ENCODE data around the gene KIFBP. TPM values are rescaled to one million over a fixed set of nuclear protein-coding genes. Genes with fewer than 3 reads are reported as not detected.
"Not testable (repeated sequence)": the region's sequence is repeated elsewhere in the genome, so short reads cannot be mapped to it uniquely, and the experiment has no call there.

Gene KIFBP
- total and polyA plus RNA-seq, 7 donors = 7.9 to 36.9 (median 24.0) TPM

GRCh38 chr10:69018613-69019012 is 30.0 kb downstream of the KIFBP start:
- intact Hi-C loops (cut with DNase I) = no loop called here
- H3K4me3 ChIP-seq = no peak overlapping the region
- no peaks in the 10 kb centered on the region for H3K27me3 ChIP-seq (ENCODE audit: insufficient read depth in 3 of 3, low read length in 2 of 3)
- no peaks in the 10 kb centered on the region for H3K4me1 ChIP-seq
- H3K27ac ChIP-seq = no peak overlapping the region
- peaks cover 0 to 41% of the 10 kb centered on the region in 2 donors for H3K36me3 ChIP-seq (ENCODE audit: insufficient read depth in 1 of 2, low read depth in 1 of 2)
- no peak for ATAC-seq
- no peak for DNase-seq
- WGBS, 3 donors = 77 to 95% (median 89%) methylated on average over 3 of the region's 3 CpGs
- no peaks in the 10 kb centered on the region for H3K9me3 ChIP-seq
- no peak for TF ChIP-seq CTCF (IDR thresholded peaks at IDR 0.05)

- ATAC-seq = no peak
- no peaks in the 10 kb centered on the region for H3K27me3 ChIP-seq (ENCODE audit: insufficient read depth in 3 of 3, low read length in 2 of 3)
- intact Hi-C loops (cut with DNase I) = no loop called here
- H3K4me1 ChIP-seq = no peaks in the 10 kb centered on the region
- no peak overlapping the region for H3K27ac ChIP-seq
- TF ChIP-seq CTCF (IDR thresholded peaks at IDR 0.05) = no peak
- H3K36me3 ChIP-seq (ENCODE audit: insufficient read depth in 1 of 2, low read depth in 1 of 2) = peaks cover 0 to 8% of the 10 kb centered on the region in 2 donors
- 96 to 98% (median 97%) methylated on average over 19 of the region's 19 CpGs for WGBS, 3 donors
- H3K4me3 ChIP-seq = no peak overlapping the region
- no peak for DNase-seq
- no peaks in the 10 kb centered on the region for H3K9me3 ChIP-seq
These were observed 34.0 kb downstream of the KIFBP start for GRCh38 chr10:69022611-69023010.

- Histone ChIP-seq H3K36me3 (ENCODE audit: insufficient read depth in 1 of 2, low read depth in 1 of 2) (no peaks in the 10 kb centered on the region), H3K4me1 (no peaks in the 10 kb centered on the region), H3K9me3 (no peaks in the 10 kb centered on the region), H3K27me3 (ENCODE audit: insufficient read depth in 3 of 3, low read length in 2 of 3) (no peaks in the 10 kb centered on the region), H3K4me3 (no peak overlapping the region), H3K27ac (no peak overlapping the region)
- intact Hi-C loops (cut with DNase I) = no loop called here
- ATAC-seq (no peak), DNase-seq (no peak)
- TF ChIP-seq CTCF (IDR thresholded peaks at IDR 0.05) = no peak
- WGBS, 3 donors = 79 to 85% (median 85%) methylated on average over 4 of the region's 4 CpGs
These were observed 36.8 kb downstream of the KIFBP start for GRCh38 chr10:69025370-69025896.

- Histone ChIP-seq H3K9me3 (no peaks in the 10 kb centered on the region), H3K36me3 (ENCODE audit: insufficient read depth in 1 of 2, low read depth in 1 of 2) (no peaks in the 10 kb centered on the region), H3K27me3 (ENCODE audit: insufficient read depth in 3 of 3, low read length in 2 of 3) (no peaks in the 10 kb centered on the region), H3K27ac (no peak overlapping the region), H3K4me3 (no peak overlapping the region), H3K4me1 (no peaks in the 10 kb centered on the region)
- 80 to 86% (median 81%) methylated on average over 4 of the region's 4 CpGs for WGBS, 3 donors
- DNase-seq (no peak), ATAC-seq (no peak)
- no peak for TF ChIP-seq CTCF (IDR thresholded peaks at IDR 0.05)
- intact Hi-C loops (cut with DNase I) = no loop called here
These were observed 44.7 kb downstream of the KIFBP start for GRCh38 chr10:69033256-69033655.

- ATAC-seq = no peak
- DNase-seq = no peak
- H3K9me3 ChIP-seq = no peaks in the 10 kb centered on the region
- no peaks in the 10 kb centered on the region for H3K36me3 ChIP-seq (ENCODE audit: insufficient read depth in 1 of 2, low read depth in 1 of 2)
- intact Hi-C loops (cut with DNase I) = no loop called here
- 92 to 100% (median 92%) methylated on average over 1 of the region's 1 CpG for WGBS, 3 donors
- no peaks in the 10 kb centered on the region for H3K4me1 ChIP-seq
- no peak for TF ChIP-seq CTCF (IDR thresholded peaks at IDR 0.05)
- no peaks in the 10 kb centered on the region for H3K27me3 ChIP-seq (ENCODE audit: insufficient read depth in 3 of 3, low read length in 2 of 3)
- no peak overlapping the region for H3K27ac ChIP-seq
- H3K4me3 ChIP-seq = no peak overlapping the region
These were observed 48.9 kb downstream of the KIFBP start for GRCh38 chr10:69037489-69037888.

GRCh38 chr10:69040904-69041303 is 52.3 kb downstream of the KIFBP start:
- H3K27ac ChIP-seq; DNase-seq; H3K4me3 ChIP-seq; H3K4me1 ChIP-seq; H3K27me3 ChIP-seq (ENCODE audit: insufficient read depth in 3 of 3, low read length in 2 of 3); H3K36me3 ChIP-seq (ENCODE audit: insufficient read depth in 1 of 2, low read depth in 1 of 2); intact Hi-C loops (cut with DNase I); ATAC-seq; H3K9me3 ChIP-seq: not testable (repeated sequence)
- WGBS, 3 donors = 65 to 70% (median 68%) methylated on average over 5 of the region's 5 CpGs
